Heart left ventricle (tissue), 13 donors: ENCODE measurements around the gene FTO.

Experiments used
- POLR2A ChIP-seq, 2 donors: fragments of 450-650 bp; IDR thresholded peaks; one replicate each; pipeline ENCODE4 v1.6.1; 2017; ENCODE audit warnings: antibody characterized with exemption in 2 of 2, mild to moderate bottlenecking in 2 of 2, moderate library complexity in 2 of 2
- TF ChIP-seq, protein P1 (sequence below), 12 donors: fragments of 200-600 bp; sonication (generic) in 4 of 12; IDR thresholded peaks; one replicate each; pipeline versions ENCODE4 v1.5.0 to v1.8.0; 2018 to 2022; ENCODE audit warnings: antibody characterized with exemption in 12 of 12, mild to moderate bottlenecking in 5 of 12
- donor health status: ischemic (EF 13 %, LVEDD 7.1; RV severe dilation, severe dysfunction).
- donor health status: DM: no; HTN: yes; CAD: no.
- donor health status: DM: no; HTN: no; CAD: no.
- donor health status: ischemic (EF 25% LVEDD 6.9; RV normal size, moderate dysfunction).
- donor health status: ischemic (EF 25% LVEDD 5.7; RV mildly dilated, moderate dysfunction).
- donor health status: ischemic (EF 35%, LVEDD 5.7; RV mildly dilated, moderate dysfunction).
- donor health status: nonischemic (EF 11% LVEDD 7.7; RV severe dilation, severe dysfunction).
- donor health status: DM: yes; HTN: yes; CAD: no.
- donor health status: PGD.
- donor health status: ischemic (EF 29% LVEDD 5.4; RV normal size, mild dysfunction).
- donor health status: nonischemic (EF 23%, LVEDD 6.1; RV moderate dilation, normal function).

DNA sequence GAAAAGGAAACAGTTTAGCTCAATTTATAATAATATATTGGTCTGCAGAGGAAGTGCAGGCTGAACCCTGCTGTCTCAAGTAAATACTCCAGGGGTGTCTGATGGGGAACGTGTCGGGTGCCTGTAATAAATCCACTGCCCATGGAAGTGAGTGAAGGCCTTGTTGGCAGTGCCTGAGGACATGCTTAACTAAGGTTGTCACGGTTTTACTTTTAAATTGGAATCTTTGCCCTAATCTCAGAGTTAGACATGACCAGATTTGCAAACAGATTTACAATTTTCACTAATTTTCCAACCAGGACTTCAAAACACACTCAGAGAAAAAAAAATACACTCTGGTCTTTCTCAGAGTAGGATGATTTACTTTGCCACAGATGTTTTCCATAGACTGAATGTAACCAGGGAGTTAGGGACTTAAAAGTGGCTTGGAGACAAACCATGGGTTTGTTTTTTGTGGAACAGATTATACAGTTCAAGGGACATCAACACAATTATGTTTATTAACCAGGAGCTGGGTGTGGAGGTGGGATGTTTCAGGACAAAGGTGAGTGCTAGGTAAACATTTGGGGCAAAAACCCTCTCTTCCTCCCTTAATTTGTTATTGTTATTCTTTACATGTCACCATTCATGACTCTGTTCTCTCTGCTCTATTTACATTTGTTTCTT is 144.5 kb downstream of the FTO start:
- TF ChIP-seq, protein P1, sequence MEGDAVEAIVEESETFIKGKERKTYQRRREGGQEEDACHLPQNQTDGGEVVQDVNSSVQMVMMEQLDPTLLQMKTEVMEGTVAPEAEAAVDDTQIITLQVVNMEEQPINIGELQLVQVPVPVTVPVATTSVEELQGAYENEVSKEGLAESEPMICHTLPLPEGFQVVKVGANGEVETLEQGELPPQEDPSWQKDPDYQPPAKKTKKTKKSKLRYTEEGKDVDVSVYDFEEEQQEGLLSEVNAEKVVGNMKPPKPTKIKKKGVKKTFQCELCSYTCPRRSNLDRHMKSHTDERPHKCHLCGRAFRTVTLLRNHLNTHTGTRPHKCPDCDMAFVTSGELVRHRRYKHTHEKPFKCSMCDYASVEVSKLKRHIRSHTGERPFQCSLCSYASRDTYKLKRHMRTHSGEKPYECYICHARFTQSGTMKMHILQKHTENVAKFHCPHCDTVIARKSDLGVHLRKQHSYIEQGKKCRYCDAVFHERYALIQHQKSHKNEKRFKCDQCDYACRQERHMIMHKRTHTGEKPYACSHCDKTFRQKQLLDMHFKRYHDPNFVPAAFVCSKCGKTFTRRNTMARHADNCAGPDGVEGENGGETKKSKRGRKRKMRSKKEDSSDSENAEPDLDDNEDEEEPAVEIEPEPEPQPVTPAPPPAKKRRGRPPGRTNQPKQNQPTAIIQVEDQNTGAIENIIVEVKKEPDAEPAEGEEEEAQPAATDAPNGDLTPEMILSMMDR (IDR thresholded peaks at IDR 0.05) = no peak
- TF ChIP-seq POLR2A (IDR thresholded peaks at IDR 0.05) = no peak
